ENCODE data around the gene DNAH8.

The DNAH8 gene

DNA sequence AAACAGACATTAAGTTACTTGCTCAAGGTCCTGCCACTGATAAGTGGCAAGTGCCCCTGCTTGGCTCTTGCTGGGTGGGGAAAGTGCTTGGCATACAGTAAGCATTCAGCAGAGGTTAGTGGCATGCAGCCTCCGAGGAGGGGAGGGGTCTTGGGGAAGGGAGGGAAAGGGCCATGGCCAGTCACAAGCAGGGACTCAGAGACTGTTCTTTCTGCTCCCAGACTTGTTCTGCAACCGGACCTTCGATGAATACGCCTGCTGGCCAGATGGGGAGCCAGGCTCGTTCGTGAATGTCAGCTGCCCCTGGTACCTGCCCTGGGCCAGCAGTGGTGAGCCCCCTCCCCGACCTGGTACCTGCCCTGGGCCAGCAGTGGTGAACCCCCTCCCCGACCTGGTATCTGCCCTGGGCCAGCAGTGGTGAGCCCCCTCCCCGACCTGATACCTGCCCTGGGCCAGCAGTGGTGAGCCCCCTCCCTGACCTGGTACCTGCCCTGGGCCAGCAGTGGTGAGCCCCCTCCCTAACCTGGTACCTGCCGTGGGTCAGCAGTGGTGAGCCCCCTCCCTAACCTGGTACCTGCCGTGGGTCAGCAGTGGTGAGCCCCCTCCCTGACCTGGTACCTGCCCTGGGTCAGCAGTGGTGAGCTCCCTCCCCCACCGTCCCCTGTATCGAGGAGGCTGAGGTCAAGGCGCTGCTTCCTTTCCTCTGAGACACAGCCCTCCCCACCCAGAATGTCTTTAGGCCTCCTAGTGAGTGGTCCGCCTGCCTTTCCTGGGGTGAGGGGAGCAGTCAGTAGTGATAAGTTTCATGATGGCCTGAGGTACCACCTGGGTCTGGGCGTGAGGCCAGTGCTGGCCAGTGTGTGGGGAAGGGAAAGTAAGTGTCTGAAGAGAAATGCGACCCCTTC, 342.4 kb downstream of the DNAH8 start:
- no peak for DNase-seq

DNA sequence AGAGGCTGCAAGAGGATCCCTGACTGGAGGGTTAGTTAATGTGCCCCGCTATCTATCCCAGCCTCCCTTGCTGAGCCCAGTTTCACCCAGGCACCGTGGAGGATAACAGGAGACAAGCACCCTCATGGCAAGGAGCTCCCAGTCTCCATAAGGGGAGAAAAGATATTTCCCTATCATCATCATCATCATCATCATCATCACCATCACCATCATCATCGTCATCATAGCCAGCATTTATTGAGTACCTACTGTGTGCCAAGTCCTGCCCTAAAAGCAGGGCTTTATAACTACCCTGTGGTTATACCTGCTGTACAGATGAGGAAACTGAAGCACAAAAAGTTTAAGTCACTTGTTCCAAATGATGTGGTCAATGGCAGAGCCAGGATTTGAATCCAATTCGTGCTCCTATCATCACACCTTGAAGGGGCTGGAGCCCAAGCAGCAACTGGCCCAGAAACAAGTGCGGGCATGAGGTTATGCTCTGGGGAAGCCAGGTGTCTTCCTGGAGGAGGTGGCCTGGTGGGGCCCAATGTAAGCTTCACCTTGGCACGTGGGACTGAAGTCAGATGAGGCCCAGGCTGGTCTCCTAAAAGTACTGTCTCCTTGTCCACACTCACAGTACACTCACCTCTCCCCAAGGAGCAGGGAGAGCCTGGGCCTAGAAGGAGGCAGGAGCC, 343.5 kb downstream of the DNAH8 start:
- DNase-seq, result no peak

DNA sequence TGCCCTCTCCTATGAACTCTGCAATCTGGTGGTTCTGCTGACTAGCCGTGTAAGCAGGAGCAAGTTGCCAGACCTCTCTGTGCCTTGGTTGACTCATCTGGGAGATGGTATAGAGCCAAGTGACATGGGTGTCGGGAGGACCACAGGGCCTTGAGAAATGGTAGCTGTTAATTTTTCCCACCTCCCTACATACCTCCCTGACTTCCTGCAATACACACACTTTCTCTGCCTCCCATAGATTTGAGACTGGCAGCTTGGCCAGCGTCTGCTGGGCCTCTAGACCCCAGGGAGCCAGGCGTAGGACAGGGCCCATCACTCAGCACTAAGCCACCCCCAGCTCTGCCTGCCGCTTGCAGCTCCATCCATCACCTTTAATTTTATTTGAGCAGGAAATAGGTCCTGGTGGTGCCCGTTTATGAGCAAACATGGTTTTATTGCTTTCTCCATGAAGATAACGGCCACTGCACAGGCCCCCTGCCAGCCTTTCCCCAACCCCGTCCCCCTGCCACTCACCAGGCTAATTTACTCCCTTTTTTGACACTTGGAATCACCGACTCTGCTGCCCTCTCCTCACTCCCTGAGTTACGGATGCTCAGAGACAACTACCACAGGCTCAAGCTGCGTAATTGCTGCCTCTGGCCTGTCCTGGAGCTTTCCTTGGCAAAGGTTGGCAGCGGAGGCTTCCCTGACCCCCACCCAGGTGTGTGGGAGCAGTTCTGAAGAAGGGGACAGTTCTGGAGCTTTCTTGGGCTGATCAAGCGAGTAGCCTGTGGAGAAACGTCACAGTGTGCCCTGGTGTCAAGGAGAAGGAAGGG, 344.6 kb downstream of the DNAH8 start:
- DNase-seq, result no peak

DNA sequence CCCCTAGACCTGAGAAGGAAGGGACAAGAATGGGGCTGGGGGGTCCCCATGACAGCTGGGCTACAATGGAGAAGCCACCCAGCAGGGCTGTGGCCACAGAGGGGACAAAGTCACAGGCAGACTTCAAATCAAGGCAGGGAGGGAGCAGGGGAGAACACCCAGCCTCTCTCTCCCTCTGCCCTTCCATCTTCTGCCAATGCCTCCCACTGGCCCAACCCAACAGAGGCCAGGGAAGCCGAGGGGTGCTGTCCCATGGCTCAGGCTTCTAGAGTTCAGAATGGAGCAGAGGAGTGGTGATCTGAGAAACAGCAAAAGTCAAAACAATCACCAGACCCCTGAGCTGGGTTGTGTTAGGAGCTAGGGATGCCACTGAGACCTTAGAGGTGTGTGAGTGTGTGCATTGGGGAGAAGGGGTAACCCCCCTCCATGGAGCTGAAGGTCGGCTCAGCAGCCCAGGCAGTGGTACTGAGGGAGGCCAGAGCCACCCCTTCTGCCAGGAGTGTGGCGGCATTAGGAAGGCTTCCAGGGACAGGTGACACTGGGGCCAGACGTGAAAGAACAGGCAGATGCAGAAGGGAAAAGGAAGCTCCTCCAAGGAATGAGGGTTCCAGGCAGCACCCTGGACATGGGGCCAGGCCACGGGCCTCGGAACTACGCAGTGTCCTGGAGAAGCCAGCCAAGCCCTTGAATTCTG, 345.5 kb downstream of the DNAH8 start:
- no peak for DNase-seq

DNA sequence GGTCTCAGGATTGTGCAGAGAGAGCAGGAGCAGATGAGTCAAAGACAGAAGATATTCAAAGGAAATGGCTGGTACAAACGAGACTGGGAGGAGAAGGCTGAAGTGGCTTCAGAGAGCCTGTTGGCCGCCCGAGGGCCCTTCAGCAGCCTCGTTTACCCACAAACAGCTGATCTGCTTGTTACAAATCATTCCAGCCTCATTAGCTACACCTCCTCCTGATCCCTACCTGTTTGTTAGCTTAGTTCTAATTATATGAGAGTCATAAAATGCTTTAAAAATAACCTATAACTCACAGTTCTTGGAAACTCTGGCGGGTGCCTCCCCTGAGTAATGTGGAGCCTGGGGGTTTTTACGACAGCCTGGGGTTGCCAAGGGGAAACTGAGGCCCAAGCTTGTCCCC, 346.1 kb downstream of the DNAH8 start:
- DNase-seq, result no peak

DNA sequence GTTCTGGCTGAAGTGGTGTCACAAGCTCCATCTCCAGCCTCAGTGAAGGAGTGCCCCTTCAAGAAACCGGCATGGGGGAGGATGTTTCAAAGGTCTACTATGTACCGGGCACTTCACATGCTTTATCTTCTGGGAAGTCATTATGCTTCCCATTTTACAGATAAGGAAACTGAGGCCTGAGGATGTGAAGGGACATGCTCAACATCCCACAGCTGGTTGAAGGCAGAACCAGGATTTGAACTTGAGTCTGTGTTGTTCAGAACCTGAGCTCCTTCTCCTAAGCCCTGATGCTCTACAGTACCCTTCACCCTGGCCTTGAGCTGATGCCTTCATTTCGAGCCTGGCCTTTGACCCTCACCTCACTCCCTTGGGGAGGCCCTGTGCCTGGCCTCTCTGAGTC, 346.5 kb downstream of the DNAH8 start:
- DNase-seq, result no peak

DNA sequence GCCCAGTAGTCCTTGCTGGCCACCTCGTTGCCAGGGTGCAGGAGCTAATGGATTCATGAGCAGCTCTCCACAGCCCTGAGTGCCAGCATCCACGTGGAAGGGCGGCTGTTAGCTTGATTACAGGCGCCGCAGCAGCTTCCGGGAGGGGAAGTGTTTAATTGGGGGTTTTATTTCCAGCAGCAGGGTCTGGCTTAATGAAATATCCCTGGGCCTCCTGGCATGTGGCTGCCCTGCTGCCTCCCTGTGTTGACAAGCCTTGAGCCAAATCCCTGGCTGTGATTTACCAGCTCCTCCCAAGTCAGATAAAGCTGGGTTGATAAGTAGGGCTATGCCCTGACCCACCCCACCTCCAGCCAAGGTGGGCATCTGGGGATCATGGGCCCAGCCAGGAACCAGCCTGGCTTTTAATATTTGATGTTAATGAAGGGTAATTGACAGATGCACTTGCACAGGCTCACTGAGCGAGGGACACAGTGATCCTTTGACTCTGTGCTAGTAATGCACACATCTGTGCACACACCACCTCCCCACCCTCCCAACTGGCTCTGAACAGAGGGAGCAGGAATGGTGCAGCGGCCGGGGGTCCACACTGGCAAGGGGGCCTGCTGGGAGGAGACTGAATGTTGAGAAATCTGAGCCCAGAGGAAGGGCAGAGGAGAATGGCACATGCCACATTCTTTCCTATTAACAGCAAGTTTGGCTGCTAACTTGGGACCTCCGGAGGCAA, 347.1 kb downstream of the DNAH8 start:
- no peak for DNase-seq

DNA sequence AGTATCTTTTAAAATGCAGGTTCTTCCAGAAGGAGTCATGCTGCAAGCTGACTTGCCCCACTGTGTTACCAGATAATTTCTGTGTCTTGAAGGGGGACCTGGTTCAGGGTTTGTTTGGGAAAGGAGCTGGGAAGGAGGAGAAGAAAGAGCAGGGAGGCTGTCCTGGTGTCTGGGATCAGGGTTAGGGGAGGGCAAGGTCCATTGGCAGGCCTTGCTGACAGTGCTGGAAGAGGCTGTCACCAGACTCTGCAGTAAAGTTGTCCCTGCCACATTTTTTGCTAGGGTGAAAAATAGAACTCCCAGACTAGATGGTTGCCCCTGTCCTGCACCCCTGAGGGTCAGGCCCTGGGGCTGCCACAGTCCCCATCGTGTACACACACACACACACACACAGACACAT, 348.4 kb downstream of the DNAH8 start:
- DNase-seq, result no peak

DNA sequence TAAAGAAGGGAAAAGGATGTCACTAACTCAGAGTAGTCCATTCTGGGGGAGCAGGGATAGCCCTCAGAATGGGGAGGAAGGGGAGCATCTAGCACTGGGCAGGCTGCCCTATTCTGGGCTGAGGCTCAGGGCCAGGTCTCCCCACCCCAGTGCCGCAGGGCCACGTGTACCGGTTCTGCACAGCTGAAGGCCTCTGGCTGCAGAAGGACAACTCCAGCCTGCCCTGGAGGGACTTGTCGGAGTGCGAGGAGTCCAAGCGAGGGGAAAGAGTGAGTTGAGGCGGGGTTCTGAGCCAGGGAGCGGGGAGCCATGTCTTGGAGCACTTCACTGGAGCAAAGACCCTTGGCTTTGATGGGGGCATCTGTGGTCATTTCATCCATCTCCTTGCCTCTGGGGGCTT, 350.4 kb downstream of the DNAH8 start:
- no peak for DNase-seq

DNA sequence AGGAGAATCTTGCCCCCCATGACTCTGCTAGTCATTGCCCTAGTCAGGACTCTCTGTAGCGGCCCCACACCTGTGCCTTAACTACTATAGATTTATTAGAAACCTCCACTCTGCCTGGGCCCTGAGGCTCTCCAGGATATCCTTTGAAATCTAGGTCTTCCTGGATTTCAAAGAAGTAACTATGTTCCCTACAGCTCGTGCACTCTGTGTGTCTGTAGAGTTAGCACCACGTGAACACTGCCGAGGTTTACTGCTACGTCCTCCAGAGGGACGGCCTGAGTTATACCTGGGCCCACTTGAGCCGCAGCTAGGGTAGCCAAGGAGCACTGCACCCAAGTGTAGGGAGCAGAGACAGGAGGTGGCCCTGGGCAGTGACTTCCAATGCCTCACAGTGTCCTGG, 353.3 kb downstream of the DNAH8 start:
- DNase-seq, result no peak

DNA sequence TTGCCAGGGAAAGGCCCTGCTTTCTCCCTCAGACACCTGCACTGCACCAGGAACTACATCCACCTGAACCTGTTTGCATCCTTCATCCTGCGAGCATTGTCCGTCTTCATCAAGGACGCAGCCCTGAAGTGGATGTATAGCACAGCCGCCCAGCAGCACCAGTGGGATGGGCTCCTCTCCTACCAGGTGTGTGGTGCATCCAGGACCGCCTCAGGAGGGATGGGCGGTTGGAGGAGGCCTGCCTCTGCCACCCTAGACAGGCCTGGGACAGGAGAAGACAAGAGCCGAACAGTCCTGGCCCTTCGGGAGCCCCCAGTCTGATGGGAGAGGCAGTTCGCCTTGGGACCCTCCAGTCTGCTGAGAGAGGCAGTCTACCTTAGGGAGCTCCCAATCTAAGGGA, 357.7 kb downstream of the DNAH8 start:
- no peak for DNase-seq

DNA sequence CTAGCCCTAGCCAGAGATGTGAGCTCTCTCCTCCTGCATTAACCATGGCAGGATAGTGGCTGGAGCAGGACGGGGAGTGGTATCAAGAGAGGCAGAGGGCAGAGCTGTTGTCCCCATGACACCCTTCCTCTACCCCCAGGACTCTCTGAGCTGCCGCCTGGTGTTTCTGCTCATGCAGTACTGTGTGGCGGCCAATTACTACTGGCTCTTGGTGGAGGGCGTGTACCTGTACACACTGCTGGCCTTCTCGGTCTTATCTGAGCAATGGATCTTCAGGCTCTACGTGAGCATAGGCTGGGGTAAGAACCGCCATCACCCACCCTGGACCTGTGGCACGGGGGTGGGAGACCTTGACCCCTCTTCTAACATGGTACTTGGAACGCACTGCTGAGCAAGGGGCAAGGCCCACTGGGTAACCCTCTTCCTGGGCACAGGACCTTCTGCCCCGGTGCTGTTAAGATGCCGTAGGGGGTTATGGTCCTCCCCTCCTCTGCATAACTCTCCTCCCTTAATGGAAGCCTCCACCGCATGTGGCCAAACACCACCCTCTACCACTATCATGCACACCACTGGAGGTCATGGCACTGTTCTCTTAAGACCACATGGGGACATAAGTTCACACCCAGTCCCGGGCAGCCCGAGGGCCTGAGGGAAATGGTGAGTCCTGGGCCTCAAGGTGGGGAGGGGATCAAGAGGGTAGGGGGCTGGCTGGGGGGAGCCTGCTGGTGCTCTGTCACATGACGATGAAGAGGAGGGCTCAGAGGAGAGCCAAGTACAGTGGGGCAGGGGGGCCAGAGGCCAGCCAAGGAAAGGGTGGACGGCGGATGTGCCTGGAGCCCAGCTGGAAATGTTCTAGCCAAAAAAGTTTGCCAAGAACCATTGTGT, 358.6 kb downstream of the DNAH8 start:
- no peak for DNase-seq

DNA sequence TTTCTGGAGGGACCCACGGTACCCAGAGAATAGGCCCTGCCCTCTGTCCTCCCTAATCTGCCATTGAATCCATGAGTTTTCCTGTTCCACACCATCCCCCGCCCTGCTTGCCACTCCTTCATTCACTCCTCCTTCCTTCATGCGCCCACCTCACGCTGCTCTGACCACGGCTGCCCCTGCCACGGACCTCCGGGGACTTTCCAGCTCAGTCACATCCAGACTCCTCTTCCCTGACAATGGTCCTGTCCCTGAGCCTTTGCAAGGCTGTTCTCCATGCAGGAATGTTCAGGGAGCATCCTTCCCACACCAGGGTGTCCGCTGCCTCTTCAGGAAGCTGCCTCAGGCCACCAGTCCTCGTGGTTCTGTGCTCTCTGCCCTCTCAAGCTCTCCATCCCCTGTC, 359.4 kb downstream of the DNAH8 start:
- no peak for DNase-seq

DNA sequence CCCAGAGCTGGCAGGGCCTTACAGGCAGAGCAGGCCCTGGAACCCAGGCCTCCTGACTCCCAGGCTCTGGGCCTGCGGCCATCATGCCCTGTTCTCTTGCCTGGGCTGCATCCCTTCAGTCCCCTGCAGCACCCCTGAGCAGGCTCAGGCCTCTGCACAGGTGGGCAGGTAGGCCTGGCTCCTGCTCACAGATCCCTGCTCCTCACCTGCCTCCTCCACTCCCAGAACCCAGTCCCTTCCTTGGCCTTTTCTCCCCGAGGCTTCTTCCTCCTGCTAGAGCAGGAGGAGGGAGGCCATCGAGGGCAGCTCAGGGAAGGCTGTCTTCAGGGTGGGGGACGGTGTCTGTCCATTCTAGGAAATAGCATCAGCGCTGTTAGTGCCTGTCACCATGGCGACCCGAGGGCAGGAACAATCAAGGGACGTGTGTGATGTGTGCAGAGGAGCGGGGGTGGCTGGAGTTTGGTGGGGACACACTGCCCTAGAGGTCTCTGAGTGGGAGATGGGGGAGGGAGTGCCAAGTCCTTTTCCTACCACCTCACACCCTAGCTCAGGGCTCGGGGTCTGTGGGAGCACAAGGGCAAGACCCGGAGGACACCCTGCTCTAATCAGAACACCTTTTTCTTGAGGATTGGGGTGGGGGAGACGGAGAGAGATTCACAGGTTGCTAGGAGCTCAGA, 360.0 kb downstream of the DNAH8 start:
- DNase-seq, result no peak

DNA sequence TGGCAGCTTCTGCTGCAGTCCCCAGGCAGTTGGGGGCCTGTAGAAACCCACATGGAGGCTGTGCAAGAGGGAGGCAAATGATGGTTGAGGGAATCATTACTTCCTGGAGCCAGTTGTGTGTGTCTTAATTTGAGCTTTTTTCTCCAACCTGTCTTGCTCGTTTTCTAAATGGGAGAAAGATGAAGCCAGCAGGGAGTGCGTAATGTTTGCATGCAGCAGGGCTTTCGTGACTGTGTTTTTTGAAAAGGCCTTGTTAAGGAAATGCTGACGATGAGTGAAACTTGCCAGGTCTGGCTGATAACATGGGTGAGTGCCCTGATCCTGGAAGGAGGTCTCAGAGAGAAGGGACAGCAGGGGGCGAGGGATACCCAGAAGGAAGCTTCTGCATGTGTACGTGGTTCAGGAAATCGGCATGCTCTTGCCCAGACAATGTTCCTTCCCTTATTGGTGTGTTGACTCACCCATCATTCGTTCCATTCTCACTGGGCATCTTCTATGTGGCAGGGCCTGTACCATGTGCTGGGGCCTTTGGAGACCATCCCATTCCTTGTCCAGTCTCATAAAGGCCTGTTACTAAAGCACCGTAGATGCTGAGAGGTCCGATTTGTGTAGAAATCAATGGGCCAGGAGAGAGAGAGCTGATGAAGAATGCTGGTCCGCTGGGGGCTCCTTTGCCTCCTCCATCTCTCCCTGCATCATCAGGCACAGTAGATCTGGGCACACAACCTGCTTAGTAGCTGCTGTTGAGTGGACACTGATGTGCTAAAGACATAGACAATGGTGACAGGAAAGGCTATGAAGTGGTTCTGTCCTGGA, 360.9 kb downstream of the DNAH8 start:
- DNase-seq, result no peak

DNA sequence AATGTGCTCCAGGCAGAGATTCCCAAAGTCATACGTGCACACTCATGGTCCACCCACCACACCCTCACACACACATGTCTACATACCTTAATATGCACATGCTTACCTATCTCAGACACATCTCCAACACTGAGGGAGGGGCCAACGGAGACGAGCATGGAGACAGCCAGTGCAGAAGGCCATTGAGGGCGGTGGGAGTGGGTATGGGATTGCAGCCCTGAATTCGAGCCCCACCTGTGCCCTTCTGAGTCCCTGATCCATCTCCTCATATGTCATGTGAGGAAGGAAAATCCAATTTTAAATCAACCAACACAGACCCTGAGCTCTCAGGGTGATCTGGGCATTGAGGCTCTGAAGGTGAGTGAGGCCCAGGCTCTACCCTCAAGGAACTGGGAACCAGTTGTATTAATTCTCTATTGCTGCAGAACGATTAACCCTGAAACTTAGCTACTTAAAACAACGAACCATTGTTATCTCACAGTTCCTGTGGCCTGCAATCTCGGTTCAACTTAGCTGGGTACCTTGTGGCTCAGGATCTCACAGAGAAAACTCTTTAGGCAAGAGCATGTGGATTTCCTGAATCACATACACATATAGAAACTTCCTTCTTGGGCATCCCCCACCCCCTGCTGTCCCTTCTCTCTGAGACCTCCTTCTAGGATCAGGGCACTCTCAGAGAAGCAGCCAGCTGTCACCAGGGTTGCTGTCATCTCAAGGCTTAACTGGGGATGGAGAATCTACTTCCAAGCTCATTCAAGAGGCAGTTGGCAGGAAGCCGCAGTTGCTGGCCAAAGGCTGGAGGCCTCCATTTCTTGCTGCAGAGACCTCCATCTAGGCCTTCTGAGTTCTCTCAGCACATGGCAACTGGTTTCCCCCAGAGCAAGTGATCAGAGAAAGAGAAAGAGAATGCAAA, 361.8 kb downstream of the DNAH8 start:
- no peak for DNase-seq

DNA sequence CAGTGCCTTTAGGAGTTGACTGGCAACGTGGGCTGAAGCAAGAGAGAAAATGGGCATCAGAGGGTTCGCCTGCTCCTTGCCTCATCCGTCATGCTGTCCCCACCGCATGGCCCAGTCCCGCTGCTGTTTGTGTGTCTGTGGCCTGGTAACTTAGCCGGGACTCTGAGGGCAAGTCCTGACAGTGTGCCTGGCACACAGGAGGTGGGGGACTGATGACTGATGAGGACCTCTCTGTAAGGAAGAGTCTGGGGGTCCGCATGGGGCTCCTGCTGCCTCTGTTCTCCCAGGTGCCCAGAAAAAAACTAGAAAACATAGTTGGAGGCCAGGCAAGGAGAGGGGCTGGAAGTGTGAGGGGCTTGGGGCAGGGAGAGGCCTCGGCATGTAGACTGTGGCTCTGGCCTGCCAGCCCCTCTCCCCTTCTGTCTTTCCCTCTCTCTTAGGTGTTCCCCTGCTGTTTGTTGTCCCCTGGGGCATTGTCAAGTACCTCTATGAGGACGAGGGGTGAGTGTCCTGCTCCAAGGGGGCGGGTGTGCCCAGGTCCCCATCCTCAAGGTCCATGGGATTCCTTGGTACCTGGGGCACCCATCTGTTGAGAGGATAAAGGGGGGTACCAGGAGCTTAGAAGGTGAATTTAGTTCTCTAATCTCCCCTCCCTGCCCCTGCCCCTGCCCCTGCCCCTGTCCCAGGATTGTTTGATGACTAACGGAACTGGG, 362.9 kb downstream of the DNAH8 start:
- DNase-seq, result no peak

DNA sequence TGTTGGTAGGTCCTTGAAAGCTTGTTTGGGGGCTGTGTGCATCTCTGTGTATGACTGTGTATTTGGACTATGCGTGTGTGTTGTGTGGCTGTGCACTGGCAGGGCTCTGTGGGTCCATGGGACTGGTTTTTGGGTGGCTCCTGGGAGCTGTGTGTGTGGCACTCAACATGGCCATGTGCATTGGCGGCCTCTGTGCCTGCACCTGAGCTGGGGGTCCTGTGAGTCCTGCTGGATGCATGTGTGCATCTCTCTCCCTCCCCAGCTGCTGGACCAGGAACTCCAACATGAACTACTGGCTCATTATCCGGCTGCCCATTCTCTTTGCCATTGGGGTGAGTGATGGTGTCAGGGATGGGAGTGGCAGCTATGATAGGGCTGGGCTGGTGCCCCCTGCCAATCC, 363.6 kb downstream of the DNAH8 start:
- DNase-seq, result no peak
